GM19452 (cell line): ENCODE data around the gene ATN1.
A peak's percentile ranks its signal among the peaks of the same experiment; 100 is the strongest.
"Not testable (repeated sequence)": the region's sequence is repeated elsewhere in the genome, so short reads cannot be mapped to it uniquely, and the experiment has no call there.

Source experiments
- ATAC-seq: cut with Tn5 transposase; IDR thresholded peaks from one replicate; pipeline ENCODE4 v1.9.1; 2021; ENCODE audit not compliant: unreplicated experiment

Gene ATN1

GRCh38 chr12:6903722-6904121, 24.0 kb upstream of the ATN1 start:
- ATAC-seq = no peak

- ATAC-seq = peak; percentile 91
Measured at GRCh38 chr12:6904280-6905276, 23.2 kb upstream of the ATN1 start, which contains the start of gene LRRC23. LRRC23 (plus strand) TSS chr12:6904822; CDS start chr12:6905634, 812 bp downstream.

- ATAC-seq = no peak
Measured at GRCh38 chr12:6905414-6906040, 22.2 kb upstream of the ATN1 start.

GRCh38 chr12:6908141-6908540, 19.6 kb upstream of the ATN1 start:
- not testable (repeated sequence) for ATAC-seq

GRCh38 chr12:6909421-6910145, 18.2 kb upstream of the ATN1 start:
- no peak for ATAC-seq

GRCh38 chr12:6912164-6912935, 15.4 kb upstream of the ATN1 start:
- ATAC-seq = no peak

- peak; percentile 68 for ATAC-seq
Measured at GRCh38 chr12:6914246-6914946, 13.4 kb upstream of the ATN1 start, which contains the start of gene ENO2. ENO2 (plus strand) TSS chr12:6914580; CDS start chr12:6915833, 1,253 bp downstream.

GRCh38 chr12:6914947-6915788, 12.6 kb upstream of the ATN1 start:
- ATAC-seq = no peak

- no peak for ATAC-seq
Measured at GRCh38 chr12:6915789-6916285, 11.9 kb upstream of the ATN1 start.

- no peak for ATAC-seq
Measured at GRCh38 chr12:6916426-6917200, 11.1 kb upstream of the ATN1 start.

GRCh38 chr12:6917491-6918231, 10.1 kb upstream of the ATN1 start:
- ATAC-seq = no peak

- no peak for ATAC-seq
Measured at GRCh38 chr12:6919588-6919987, 8.2 kb upstream of the ATN1 start.

GRCh38 chr12:6921539-6921938, 6.2 kb upstream of the ATN1 start:
- no peak for ATAC-seq

- no peak for ATAC-seq
Measured at GRCh38 chr12:6921996-6922946, 5.5 kb upstream of the ATN1 start.

GRCh38 chr12:6923003-6923732, 4.6 kb upstream of the ATN1 start:
- ATAC-seq = no peak

GRCh38 chr12:6923851-6924250, 3.9 kb upstream of the ATN1 start:
- no peak for ATAC-seq
